IPS-NIHi7 (cell line): ENCODE data around the gene OR51B6.
"Not testable (repeated sequence)": the region's sequence is repeated elsewhere in the genome, so short reads cannot be mapped to it uniquely, and the experiment has no call there.

Experiments used
- DNase-seq: peaks from one replicate; pipeline ENCODE4 v3.0.0; 2012; ENCODE audit warnings: mixed read lengths; ENCODE audit errors: extremely low spot score

OR51B6 gene, protein sequence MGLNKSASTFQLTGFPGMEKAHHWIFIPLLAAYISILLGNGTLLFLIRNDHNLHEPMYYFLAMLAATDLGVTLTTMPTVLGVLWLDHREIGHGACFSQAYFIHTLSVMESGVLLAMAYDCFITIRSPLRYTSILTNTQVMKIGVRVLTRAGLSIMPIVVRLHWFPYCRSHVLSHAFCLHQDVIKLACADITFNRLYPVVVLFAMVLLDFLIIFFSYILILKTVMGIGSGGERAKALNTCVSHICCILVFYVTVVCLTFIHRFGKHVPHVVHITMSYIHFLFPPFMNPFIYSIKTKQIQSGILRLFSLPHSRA

GRCh38 chr11:5351208-5351607, at the start of gene OR51B6:
Gene OR51B6, plus strand, starts transcription at chr11:5351508. Its CDS starts 0 bp downstream, at chr11:5351508.
- no peak for DNase-seq

- no peak for DNase-seq
Measured at GRCh38 chr11:5301846-5302245, 49.5 kb upstream of the OR51B6 start, which contains the start of gene OR51B4. Gene OR51B4, minus strand, starts transcription at chr11:5301946. Its CDS starts 0 bp downstream, at chr11:5301946.

DNA sequence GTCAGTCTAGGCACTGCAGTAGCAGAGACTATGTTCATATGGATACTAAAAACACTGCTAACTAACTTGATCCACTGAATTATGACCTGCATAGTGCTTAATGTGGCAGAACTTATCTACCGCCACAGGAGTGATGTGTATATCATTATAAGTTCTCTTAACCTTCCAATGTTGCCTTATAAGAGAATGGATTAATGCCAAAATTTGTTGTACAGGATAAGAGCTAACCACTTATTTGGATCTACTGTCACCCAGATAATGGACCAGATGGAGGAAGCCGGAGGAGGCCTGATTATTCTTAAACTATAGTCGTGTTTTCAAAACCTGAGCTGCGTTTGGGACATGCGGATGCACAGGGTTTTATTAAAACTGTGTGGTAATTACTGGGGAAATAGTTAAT, 47.7 kb upstream of the OR51B6 start:
- no peak for DNase-seq

- DNase-seq: no peak
Measured at GRCh38 chr11:5304046-5304445, 47.3 kb upstream of the OR51B6 start.

GRCh38 chr11:5307256-5308019, 43.9 kb upstream of the OR51B6 start:
- no peak for DNase-seq

- DNase-seq: no peak
Measured at GRCh38 chr11:5310423-5310822, 40.9 kb upstream of the OR51B6 start.

DNA sequence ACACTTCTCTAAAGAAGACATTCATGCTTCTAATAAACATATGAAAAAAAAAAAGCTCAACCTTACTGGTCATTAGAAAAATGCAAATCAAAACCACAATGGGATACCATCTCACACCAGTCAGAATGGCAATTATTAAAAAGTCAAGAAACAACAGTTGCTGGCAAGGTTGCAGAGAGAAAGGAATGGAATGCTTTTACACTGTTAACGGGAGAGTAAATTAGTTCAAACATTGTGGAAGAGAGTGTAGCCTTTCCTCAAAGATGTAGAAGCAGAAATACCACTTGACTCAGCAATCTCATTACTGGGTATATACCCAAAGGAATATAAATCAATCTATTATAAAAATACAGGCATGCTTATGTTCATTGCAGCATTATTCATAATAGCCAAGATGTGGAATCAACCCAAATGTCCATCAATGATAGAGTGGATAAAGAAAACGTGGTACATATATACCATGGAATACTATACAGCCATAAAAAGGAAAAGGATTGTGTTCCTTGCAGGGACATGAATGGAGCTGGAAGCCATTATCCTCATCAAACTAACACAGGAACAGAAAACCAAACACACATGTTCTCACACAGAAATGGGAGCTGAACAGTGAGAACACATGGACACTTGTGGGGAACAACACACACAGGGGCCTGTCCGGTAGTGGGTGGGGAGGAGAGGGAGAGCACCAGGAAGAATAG, 37.8 kb upstream of the OR51B6 start:
- DNase-seq: not testable (repeated sequence)

- no peak for DNase-seq
Measured at GRCh38 chr11:5317292-5317691, 34.0 kb upstream of the OR51B6 start.

DNA sequence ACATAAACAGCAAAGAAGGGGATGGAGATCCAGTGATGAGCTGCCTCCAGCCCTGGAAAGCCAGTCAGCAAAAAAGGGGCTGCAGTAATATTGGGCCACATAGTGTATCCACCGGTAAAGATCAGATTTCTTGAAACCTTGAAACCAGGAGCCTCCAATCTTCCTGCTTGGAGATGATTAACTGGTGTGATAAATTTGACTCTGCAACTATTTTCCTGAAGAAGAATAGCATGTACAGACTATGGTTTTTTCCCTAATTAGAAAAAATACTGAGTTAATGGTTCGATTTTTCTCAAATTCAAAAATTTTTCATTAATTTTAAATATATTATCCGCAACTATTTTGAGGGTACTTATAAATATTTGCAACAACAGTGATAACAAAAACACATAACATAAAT, 27.1 kb upstream of the OR51B6 start, which contains the start of gene OR51B2:
Gene OR51B2 (minus strand): TSS at position 101 of the 400 bp plus-strand sequence. CDS start 0 bp downstream, at position 101.
- DNase-seq: no peak

DNA sequence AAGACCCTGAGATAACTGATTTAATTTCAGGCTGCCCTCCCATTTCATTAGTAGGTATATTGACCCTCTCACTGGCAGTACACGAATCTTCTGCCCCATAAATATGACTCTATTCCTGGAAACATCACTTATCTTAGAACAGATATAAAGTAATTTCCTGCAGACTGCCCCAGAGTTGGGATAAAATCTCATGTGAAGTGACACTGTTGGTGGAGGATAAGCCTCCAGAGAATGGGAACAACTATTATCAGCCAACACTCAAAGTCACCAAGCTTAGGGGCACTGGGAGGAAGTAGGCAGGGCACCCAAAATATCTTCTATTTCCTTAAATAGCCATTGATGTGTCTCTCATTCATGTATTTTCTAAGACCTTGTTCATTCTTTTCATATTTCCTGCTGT, 16.1 kb upstream of the OR51B6 start:
- no peak for DNase-seq

DNA sequence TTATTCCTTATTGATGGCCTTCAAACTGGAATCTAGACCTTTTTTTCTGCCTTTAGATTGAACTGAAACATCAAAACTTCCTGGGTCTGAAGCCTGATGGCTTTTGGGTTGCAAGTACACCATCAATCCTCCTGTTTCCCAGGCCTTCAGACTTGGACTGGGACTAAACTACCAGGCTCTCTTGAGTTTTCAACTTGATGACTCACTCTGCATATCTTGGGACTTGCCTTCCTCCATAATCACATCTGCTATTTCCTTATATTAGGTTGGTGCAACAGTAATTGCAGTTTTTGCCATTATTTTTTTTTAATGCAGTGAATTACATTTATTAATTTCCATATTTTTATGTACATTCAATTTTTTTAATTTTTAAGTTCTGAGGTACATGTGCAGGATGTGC, 15.0 kb upstream of the OR51B6 start:
- DNase-seq: no peak

DNA sequence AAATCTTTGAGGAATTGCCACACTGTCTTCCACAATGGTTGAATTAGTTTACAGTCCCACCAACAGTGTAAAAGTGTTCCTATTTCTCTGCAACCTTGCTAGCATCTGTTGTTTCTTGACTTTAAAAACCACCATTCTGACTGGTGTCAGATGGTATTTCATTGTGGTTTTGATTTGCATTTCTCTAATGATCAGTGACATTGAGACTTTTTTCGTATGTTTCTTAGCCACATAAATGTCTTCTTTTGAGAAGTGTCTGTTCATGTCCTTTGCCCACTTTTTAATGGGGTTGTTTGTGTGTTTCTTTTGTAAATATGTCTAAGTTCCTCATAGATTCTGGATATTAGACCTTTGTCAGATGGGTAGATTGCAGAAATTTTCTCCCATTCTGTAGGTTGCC, 14.1 kb upstream of the OR51B6 start:
- DNase-seq: not testable (repeated sequence)

GRCh38 chr11:5339771-5340322, 11.5 kb upstream of the OR51B6 start:
- DNase-seq: no peak

- no peak for DNase-seq
Measured at GRCh38 chr11:5343474-5344335, 7.6 kb upstream of the OR51B6 start, which contains the start of gene OR51B5. Gene OR51B5, minus strand, starts transcription at chr11:5343524. Its CDS starts 0 bp downstream, at chr11:5343524.

- DNase-seq: no peak
Measured at GRCh38 chr11:5345831-5346230, 5.5 kb upstream of the OR51B6 start.

- no peak for DNase-seq
Measured at GRCh38 chr11:5348551-5349194, 2.6 kb upstream of the OR51B6 start.

- DNase-seq: no peak
Measured at GRCh38 chr11:5349550-5349949, 1.8 kb upstream of the OR51B6 start.

- not testable (repeated sequence) for DNase-seq
Measured at GRCh38 chr11:5356031-5356430, 4.7 kb downstream of the OR51B6 start.

- DNase-seq: no peak
Measured at GRCh38 chr11:5362017-5362625, 10.8 kb downstream of the OR51B6 start.

GRCh38 chr11:5363679-5364078, 12.4 kb downstream of the OR51B6 start:
- no peak for DNase-seq
